HPDE6-E6E7 (cell line): ENCODE results near the gene PTBP3.
"Not testable (repeated sequence)": the region's sequence is repeated elsewhere in the genome, so short reads cannot be mapped to it uniquely, and the experiment has no call there.

ENCODE experiments used
- DNase-seq: peaks from one replicate; pipeline ENCODE4 v3.0.0; 2011; ENCODE audit warnings: missing footprints; ENCODE audit errors: extremely low spot score

The PTBP3 gene, protein sequence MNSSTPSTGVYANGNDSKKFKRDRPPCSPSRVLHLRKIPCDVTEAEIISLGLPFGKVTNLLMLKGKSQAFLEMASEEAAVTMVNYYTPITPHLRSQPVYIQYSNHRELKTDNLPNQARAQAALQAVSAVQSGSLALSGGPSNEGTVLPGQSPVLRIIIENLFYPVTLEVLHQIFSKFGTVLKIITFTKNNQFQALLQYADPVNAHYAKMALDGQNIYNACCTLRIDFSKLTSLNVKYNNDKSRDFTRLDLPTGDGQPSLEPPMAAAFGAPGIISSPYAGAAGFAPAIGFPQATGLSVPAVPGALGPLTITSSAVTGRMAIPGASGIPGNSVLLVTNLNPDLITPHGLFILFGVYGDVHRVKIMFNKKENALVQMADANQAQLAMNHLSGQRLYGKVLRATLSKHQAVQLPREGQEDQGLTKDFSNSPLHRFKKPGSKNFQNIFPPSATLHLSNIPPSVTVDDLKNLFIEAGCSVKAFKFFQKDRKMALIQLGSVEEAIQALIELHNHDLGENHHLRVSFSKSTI

GRCh38 chr9:112332977-112333638 is at the start of gene PTBP3:
TSS of gene PTBP3 (minus strand) at chr9:112333619. CDS start at chr9:112297865, 35,754 bp downstream.
- peak; percentile 56 for DNase-seq

DNA sequence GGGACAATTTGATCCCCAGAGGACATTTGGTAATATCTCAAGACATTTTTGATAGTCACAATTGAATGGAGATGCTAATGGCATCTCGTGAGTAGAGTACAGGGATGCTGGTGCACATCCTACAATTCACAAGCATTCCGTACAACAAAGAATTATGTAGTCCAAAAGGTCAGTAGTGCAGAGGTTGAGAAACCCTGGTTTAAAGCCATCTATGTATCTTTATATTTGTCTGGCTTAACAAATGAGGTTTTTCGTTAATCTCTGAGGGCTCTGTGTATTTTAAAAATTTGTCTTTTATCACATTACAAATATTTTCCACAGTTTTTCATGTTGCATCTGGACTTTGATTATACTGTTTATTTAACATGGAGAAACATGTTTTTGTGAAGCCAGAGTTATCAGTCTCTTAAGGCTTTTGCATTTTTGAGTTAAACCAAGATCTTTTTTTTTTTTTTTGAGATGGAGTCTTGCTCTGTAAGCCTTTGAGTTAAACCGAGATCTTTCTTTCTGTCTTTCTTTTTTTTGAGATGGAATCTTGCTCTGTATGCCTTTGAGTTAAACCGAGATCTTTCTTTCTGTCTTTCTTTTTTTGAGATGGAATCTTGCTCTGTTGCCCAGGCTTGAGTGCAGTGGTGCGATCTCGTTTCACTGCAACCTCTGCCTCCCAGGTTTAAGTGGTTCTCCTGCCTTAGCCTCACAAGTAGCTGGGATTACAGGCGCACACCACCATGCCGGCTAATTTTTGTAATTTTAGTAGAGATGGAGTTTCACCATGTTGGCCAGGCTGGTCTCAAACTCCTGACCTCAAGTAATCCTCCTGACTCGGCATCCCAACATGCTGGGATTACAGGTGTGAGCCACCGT is 49.3 kb upstream of the PTBP3 start:
- no peak for DNase-seq

- DNase-seq: no peak
These were observed 48.6 kb upstream of the PTBP3 start for GRCh38 chr9:112382066-112382465.

DNA sequence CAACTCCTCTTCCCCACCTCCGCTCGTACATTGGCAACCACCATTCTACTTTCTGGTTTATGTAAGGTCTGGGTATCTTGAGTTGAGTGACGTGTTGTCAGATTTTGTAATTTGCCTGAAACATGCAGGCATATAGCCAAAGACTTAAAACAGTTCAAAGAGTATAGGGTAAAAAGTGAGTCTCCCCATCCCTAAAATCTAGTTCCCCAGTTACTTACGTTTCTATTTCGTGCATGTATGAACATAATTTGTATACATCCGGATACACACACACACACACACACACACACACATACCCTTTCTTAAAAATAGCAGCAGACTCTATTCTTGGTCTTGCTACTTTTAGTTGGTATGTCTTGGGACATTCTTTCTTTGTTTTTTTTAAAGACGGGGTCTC is 47.4 kb upstream of the PTBP3 start:
- DNase-seq: no peak

GRCh38 chr9:112380102-112380824 is 46.8 kb upstream of the PTBP3 start, which contains the start of gene HSDL2:
TSS of gene HSDL2 (plus strand) at chr9:112380108. CDS start at chr9:112380164, 56 bp downstream.
- peak; percentile 27 for DNase-seq

DNA sequence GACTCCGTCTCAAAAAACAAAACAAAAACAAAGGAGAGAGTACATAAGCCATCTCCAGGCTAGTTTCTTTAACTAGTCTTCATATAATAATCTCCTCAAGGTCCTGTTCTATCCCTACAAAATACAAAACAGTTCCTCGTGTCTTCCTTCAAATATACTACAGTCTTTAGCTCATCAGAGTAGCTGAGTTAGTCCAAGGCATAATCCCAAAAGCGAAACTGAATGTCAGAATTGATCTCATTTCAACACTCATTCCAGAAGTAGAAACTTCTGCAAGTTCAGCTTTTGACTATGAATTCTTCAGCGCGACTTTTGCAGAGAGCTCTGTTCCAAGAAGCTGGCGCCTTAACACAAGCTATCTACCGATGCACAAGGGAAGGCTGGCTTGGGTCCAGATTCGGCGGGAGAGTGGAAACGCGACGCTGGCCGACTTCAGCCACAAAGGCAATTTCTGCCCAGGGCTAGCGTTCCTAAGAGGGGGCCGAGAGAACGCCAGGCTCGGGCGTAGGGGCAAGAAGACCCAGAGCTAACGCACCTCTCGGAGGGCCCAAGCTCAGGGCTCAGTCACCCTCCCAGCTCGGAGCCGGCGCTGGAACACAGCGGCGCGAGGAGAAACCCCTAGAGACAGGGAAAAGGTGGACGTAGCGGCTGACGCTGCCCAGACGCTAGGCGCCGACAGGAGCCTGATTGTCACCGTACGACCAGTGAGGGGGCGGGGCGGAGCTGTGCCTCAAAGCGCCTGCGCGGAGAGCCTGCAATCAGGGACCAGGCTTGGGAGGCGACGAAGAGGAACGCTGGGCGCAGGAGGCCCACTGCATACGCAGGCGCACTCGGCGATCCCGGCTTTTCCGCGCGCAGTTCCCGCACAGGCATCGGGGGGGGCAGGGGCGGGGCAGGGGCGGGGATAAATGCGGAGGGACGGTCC is 46.0 kb upstream of the PTBP3 start:
- DNase-seq: peak; percentile 94

GRCh38 chr9:112378328-112379176 is 45.1 kb upstream of the PTBP3 start:
- no peak for DNase-seq

GRCh38 chr9:112377684-112378327 is 44.4 kb upstream of the PTBP3 start:
- DNase-seq: no peak

GRCh38 chr9:112377087-112377486 is 43.7 kb upstream of the PTBP3 start:
- no peak for DNase-seq

DNA sequence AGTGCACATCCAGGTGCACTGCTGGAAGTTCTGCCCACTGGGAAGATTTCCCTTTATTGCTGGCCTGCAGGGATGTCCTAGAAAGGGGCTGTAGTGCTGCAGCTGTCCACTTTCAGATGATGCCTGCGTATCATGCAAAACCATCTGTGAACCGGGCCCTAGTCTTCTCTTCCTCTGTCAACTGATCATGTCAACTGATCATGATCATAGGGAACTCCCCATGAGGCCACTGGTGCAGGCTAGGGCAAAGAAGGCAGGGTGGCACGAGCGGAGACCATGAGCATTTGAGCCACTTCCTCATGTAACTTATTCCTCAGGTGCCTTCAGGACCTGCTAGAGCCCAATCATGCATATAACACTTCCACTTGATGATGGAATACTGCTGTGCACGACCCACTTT is 41.9 kb upstream of the PTBP3 start:
- no peak for DNase-seq

GRCh38 chr9:112374232-112374631 is 40.8 kb upstream of the PTBP3 start:
- DNase-seq: not testable (repeated sequence)

- DNase-seq: not testable (repeated sequence)
These were observed 40.2 kb upstream of the PTBP3 start for GRCh38 chr9:112373666-112374065.

DNA sequence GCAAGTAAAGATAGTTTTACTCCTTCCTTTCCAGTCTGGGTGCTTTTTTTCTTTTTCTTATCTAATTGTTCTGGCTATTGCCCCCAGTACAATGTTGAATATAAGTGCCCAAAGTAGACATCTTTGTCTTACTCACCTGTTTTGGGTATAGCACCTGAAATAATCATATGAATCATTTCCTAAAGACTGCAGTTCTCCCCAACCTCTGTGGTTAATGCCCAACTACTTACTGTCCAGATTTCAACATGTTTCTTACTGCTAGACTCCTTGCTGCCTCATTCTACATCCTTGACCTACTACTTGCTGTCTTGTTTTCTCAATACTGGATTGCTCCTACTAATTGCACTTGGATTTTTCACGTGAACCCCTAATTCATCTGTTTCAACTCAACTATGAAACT is 37.6 kb upstream of the PTBP3 start:
- no peak for DNase-seq

GRCh38 chr9:112369817-112370216 is 36.4 kb upstream of the PTBP3 start:
- DNase-seq: no peak

DNA sequence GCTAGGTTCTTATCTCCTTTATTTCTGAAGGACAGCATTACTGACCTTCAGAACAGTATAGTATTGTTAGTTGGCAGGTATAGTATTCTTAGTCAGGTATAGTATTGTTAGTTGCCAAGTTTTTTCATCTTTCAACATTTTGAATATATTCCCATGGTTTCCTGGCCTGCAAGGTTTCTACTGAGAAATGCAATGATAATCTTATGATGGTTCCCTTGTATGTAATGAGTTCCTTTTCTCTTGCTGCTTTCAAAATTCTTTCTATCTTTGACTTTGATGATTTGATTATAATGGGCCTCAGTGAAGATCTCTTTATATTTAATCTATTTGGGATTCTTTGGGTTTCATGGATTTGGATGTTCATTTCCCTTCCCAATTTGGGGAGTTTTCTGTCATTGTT is 34.0 kb upstream of the PTBP3 start:
- no peak for DNase-seq

GRCh38 chr9:112366591-112366990 is 33.2 kb upstream of the PTBP3 start:
- DNase-seq: no peak

DNA sequence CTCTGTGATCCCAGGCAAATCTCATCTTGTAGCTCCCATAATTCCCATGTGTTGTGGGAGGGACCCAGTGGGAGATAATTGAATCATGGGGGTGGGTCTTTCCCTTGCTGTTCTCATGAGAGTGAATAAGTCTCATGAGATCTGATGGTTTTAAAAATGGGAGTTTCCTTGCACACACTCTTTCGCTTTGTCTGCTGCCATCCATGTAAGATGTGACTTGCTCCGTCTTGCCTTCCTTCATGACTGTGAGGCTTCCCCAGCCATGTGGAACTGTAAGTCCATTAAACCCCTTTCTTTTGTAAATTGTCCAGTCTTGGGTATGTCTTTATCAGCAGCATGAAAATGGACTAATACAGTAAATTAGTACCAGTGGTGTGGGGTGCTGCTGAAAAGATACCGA is 31.8 kb upstream of the PTBP3 start:
- not testable (repeated sequence) for DNase-seq

DNA sequence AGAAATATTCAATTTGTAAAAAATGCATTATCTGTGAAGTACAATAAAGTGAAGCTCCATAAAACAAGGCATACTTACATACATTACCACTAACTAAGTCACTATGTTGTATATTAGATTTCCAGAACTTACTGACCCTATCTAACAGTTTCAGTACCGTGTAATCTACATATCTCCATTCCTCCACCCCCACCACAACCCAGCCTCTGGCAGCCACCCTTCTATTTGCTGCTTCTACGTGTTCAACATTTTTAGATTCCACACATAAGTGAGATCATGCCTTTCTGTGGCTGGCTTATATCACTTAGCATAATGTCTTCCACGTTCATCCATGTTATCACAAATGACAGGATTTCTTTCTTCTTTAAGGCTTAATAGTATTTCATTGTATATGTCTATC is 31.3 kb upstream of the PTBP3 start:
- DNase-seq: no peak

DNA sequence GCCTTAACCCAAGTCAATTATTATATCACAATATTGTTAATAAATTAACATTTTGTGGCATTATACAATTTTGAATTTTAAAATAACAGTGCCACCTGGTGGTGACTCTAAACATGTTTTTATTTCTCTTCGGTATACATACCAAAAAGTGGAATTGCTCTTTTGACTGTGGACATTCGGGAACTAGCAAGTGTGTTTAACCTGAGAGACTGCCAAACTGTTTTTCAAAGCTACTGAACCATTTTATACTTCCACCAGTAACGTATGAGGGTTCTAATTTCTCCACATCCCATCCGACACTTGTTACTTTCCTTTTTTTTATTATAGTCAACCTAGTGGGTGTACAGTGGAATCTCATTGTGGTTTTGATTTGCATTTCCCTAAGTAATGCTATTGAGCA is 28.2 kb upstream of the PTBP3 start:
- DNase-seq: no peak
